ENCODE data around the gene TRO. TPM values are rescaled to one million over a fixed set of nuclear protein-coding genes. Genes with fewer than 3 reads are reported as not detected.

Gene TRO
- total and polyA plus RNA-seq, 2 donors (not counting 3 experiments of a cell fraction or from before 2014, with no cell fraction given), result 21.9 to 34.7 TPM

DNA sequence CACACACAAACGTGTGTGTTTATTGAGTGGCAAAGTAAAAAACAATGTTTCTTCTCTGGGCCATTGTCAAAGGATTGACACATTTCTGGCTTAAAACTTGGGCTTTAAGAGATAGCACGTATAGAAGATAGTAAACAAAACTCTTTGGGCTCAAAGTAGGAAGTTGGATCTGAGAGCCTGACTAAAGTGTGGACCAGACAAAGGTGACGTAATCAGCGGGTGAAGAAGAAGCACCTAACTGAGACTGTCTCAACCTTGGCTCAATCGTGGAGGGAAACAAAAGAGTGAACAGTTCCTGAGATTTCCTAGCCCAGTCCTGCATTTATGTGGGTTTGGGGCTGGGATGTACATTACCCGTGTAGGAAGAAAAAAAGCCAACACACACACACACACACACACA is 59.7 kb downstream of the TRO start:
- dilution Hi-C loops (cut with MboI; ENCODE audit: extremely low pct_ligation_motif_present, low sequenced_read_pairs) (no loop called here), intact Hi-C loops (cut with micrococcal nuclease) (no loop called here)
- no peak overlapping the region for H3K4me3 ChIP-seq (replicated peaks in 1 of 3; ENCODE audit: insufficient read depth in 1 of 3, low read depth in 1 of 3, low read length in 3 of 3)
- no peak overlapping the region for H3K9ac ChIP-seq (replicated peaks; ENCODE audit: extremely low read depth, insufficient read depth, low read length)
- no peaks in the 10 kb centered on the region for H3K36me3 ChIP-seq (ENCODE audit: control insufficient read depth in 2 of 2, extremely low read depth in 1 of 2, insufficient read depth in 2 of 2, low read length in 2 of 2)
- no peak overlapping the region for H2AFZ ChIP-seq (ENCODE audit: low read depth, low read length)
- DNase-seq (ENCODE audit: low read depth, low spot score) (no peak), FAIRE-seq (no peak)
- no peaks in the 10 kb centered on the region for H3K79me2 ChIP-seq (ENCODE audit: control insufficient read depth, insufficient read depth, low read length)
- no peaks in the 10 kb centered on the region for H3K4me1 ChIP-seq (ENCODE audit: control insufficient read depth, extremely low read depth, insufficient read depth, low read length)
- no peaks in the 10 kb centered on the region for H3K9me3 ChIP-seq (replicated peaks; ENCODE audit: control insufficient read depth, insufficient read depth, low read length)
- H3K4me2 ChIP-seq (ENCODE audit: insufficient read depth, low read length), result no peak overlapping the region
- no peak overlapping the region for H3K27ac ChIP-seq (ENCODE audit: insufficient read depth, low read depth, low read length)
- CTCF ChIA-PET, result no interaction called here
- no TSS peak for BruUV-seq (replicated peaks)
- peaks cover 0 to 2% of the 10 kb centered on the region in 2 experiments for H3K27me3 ChIP-seq (ENCODE audit: control insufficient read depth in 2 of 2, insufficient read depth in 2 of 2, low read length in 2 of 2)
- POLR2A ChIA-PET, result no interaction called here
- H4K20me1 ChIP-seq (replicated peaks; ENCODE audit: control insufficient read depth, extremely low read depth, insufficient read depth, low read length), result no peaks in the 10 kb centered on the region
- TF ChIP-seq MYC (IDR thresholded peaks at IDR 0.05; ENCODE audit: low read depth, low read length), result no peak
- TF ChIP-seq, protein P1, sequence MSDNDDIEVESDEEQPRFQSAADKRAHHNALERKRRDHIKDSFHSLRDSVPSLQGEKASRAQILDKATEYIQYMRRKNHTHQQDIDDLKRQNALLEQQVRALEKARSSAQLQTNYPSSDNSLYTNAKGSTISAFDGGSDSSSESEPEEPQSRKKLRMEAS (IDR thresholded peaks at IDR 0.05; ENCODE audit: insufficient read depth, insufficient read length), result no peak
- no peak for TF ChIP-seq EZH2 (IDR thresholded peaks at IDR 0.05; ENCODE audit: borderline replicate concordance, low read depth, low read length, severe bottlenecking)
- H3K9me1 ChIP-seq (replicated peaks; ENCODE audit: control insufficient read depth, extremely low read depth, insufficient read depth, low read length), result no peaks in the 10 kb centered on the region

Small RNAs within 50 kb of the gene (small RNA-seq; reads per million reads assigned to genes)
- not detected for gene RF00614 (ENCODE audit: insufficient read depth, insufficient read length, low read depth, low replicate concordance)

Other genes starting within 250 kb of the TRO start
- gene ITIH6, start 122.6 kb upstream of the TRO start, total RNA-seq, result not detected in 2 replicates
- not detected in 2 replicates for gene ITIH6, start 122.6 kb upstream of the TRO start, polyA plus RNA-seq
- gene MAGED2, start 113.1 kb upstream of the TRO start, total RNA-seq, result 240 and 241 TPM in 2 replicates
- gene MAGED2, start 113.1 kb upstream of the TRO start, polyA plus RNA-seq, result 286 and 309 TPM in 2 replicates
- 0.16 and 0.20 TPM in 2 replicates for gene PFKFB1, start 73.4 kb downstream of the TRO start, total RNA-seq
- 0.16 and 0.18 TPM in 2 replicates for gene PFKFB1, start 73.4 kb downstream of the TRO start, polyA plus RNA-seq
- 22.7 and 26.6 TPM in 2 replicates for gene APEX2, start 79.5 kb downstream of the TRO start, total RNA-seq
- gene APEX2, start 79.5 kb downstream of the TRO start, polyA plus RNA-seq, result 54.1 and 55.9 TPM in 2 replicates
- not detected in 2 replicates for gene ALAS2, start 110.2 kb downstream of the TRO start, total RNA-seq
- gene ALAS2, start 110.2 kb downstream of the TRO start, polyA plus RNA-seq, result not detected in 2 replicates
- gene PAGE2B, start 154.2 kb downstream of the TRO start, total RNA-seq, result not detected in 2 replicates
- not detected in 2 replicates for gene PAGE2B, start 154.2 kb downstream of the TRO start, polyA plus RNA-seq
- not detected in 2 replicates for gene PAGE2, start 168.2 kb downstream of the TRO start, total RNA-seq
- gene PAGE2, start 168.2 kb downstream of the TRO start, polyA plus RNA-seq, result not detected in 2 replicates